Colon (tissue), 2 donors: Measurements from ENCODE around the gene MCHR1.
"Not testable (repeated sequence)": the region's sequence is repeated elsewhere in the genome, so short reads cannot be mapped to it uniquely, and the experiment has no call there.

Experiments
- FAIRE-seq: peaks from 2 replicates; lab custom pipeline; 2012; peaks lifted over from hg19 to GRCh38; lab: Jason Lieb, UNC
- donor health status: control.
- donor health status: control.

MCHR1 gene

GRCh38 chr22:40656651-40657050 lies 22.6 kb upstream of the MCHR1 start:
- FAIRE-seq = not testable (repeated sequence)

- no peak for FAIRE-seq
Observed at GRCh38 chr22:40659166-40659565, 20.1 kb upstream of the MCHR1 start.

- no peak for FAIRE-seq
Observed at GRCh38 chr22:40660730-40661129, 18.6 kb upstream of the MCHR1 start.

- no peak for FAIRE-seq
Observed at GRCh38 chr22:40661671-40662070, 17.6 kb upstream of the MCHR1 start.

- no peak for FAIRE-seq
Observed at GRCh38 chr22:40665312-40665711, 14.0 kb upstream of the MCHR1 start.

- no peak for FAIRE-seq
Observed at GRCh38 chr22:40666151-40666848, 13.0 kb upstream of the MCHR1 start.

GRCh38 chr22:40668611-40669411 lies 10.5 kb upstream of the MCHR1 start:
- FAIRE-seq = no peak

GRCh38 chr22:40670058-40670457 lies 9.2 kb upstream of the MCHR1 start:
- FAIRE-seq = no peak

GRCh38 chr22:40671369-40671768 lies 7.9 kb upstream of the MCHR1 start:
- no peak for FAIRE-seq

- no peak for FAIRE-seq
Observed at GRCh38 chr22:40671796-40672360, 7.4 kb upstream of the MCHR1 start.

- FAIRE-seq = no peak
Observed at GRCh38 chr22:40673017-40673416, 6.3 kb upstream of the MCHR1 start.

- no peak for FAIRE-seq
Observed at GRCh38 chr22:40674274-40674673, 5.0 kb upstream of the MCHR1 start.

- not testable (repeated sequence) for FAIRE-seq
Observed at GRCh38 chr22:40676166-40676565, 3.1 kb upstream of the MCHR1 start.

GRCh38 chr22:40676644-40677043 lies 2.6 kb upstream of the MCHR1 start:
- FAIRE-seq = no peak

- FAIRE-seq = no peak
Observed at GRCh38 chr22:40678493-40679248, 613 bp upstream of the MCHR1 start.

GRCh38 chr22:40679964-40680818 lies 907 bp downstream of the MCHR1 start:
- FAIRE-seq = no peak

GRCh38 chr22:40680819-40681183 lies 1.5 kb downstream of the MCHR1 start:
- FAIRE-seq = no peak

GRCh38 chr22:40681451-40681850 lies 2.2 kb downstream of the MCHR1 start:
- no peak for FAIRE-seq

- FAIRE-seq = no peak
Observed at GRCh38 chr22:40684728-40685127, 5.4 kb downstream of the MCHR1 start.

GRCh38 chr22:40685406-40685805 lies 6.1 kb downstream of the MCHR1 start:
- no peak for FAIRE-seq

GRCh38 chr22:40687706-40688105 lies 8.4 kb downstream of the MCHR1 start:
- no peak for FAIRE-seq

GRCh38 chr22:40690370-40690769 lies 11.1 kb downstream of the MCHR1 start:
- FAIRE-seq = no peak
